B cell (primary cell): ENCODE results near the gene BANP. TPM values are rescaled to one million over a fixed set of nuclear protein-coding genes. Genes with fewer than 3 reads are reported as not detected.

Source experiments
- ATAC-seq: fragments of 200-7000 bp; cut with Tn5 transposase; one replicate; pipeline ENCODE4 v1.10.0; 2021; ENCODE audit warnings: low read depth, mild to moderate bottlenecking, moderate number of reproducible peaks, moderate library complexity
- CTCF ChIA-PET: fragments of 350-600 bp; sonication (Branson Sonifier 250); formaldehyde crosslinking; loops from one replicate; lab custom pipeline; 2021; ENCODE audit warnings: antibody characterized with exemption, inconsistent platforms; lab: Charles Lee
- POLR2A ChIA-PET: fragments of 350-600 bp; sonication (Branson Sonifier 250); formaldehyde crosslinking; loops from one replicate; lab custom pipeline; 2021; ENCODE audit warnings: antibody characterized with exemption; lab: Charles Lee
- DNase-seq: peaks from one replicate; pipeline ENCODE4 v3.0.0; 2013
- H2AFZ ChIP-seq: 2 replicates; pipeline ENCODE4 v1.6.1; 2012; ENCODE audit warnings: mild to moderate bottlenecking, low read depth, low read length; ENCODE audit not compliant: insufficient read depth, poor library complexity, severe bottlenecking
- H3K27ac ChIP-seq, 2 donors: 1 replicate in 1 of 2; 2 replicates in 1 of 2; pipeline ENCODE4 v1.5.1; 2012 to 2013; ENCODE audit warnings: low read length in 2 of 2, mild to moderate bottlenecking in 2 of 2, moderate library complexity in 1 of 2
- H3K27me3 ChIP-seq, 4 experiments: fragments of 200-600 bp in 1 of 4; sonication (generic) in 1 of 4; replicated peaks in 1 of 4; 1 replicate in 2 of 4; 2 replicates in 2 of 4; pipeline versions ENCODE4 v1.6.1 to v1.7.0; 2013 to 2016; ENCODE audit warnings: low read length in 3 of 4, mild to moderate bottlenecking in 2 of 4, mixed read lengths in 1 of 4, moderate library complexity in 1 of 4; ENCODE audit not compliant: insufficient read depth in 4 of 4, control insufficient read depth in 3 of 4; ENCODE audit errors: control extremely low read depth in 1 of 4
- H3K36me3 ChIP-seq, 2 experiments: replicated peaks in 1 of 2; 1 replicate in 1 of 2; 2 replicates in 1 of 2; pipeline versions ENCODE4 v1.6.1 to v1.7.1; 2013; ENCODE audit warnings: low read length in 1 of 2; ENCODE audit not compliant: insufficient read depth in 2 of 2, control insufficient read depth in 1 of 2; ENCODE audit errors: control extremely low read depth in 1 of 2, extremely low read depth in 1 of 2
- H3K4me1 ChIP-seq, 2 donors: fragments of 200-600 bp in 1 of 2; sonication (generic) in 1 of 2; 1 replicate in 1 of 2; 2 replicates in 1 of 2; pipeline versions ENCODE4 v1.5.1 to v1.6.1; 2013 to 2017; ENCODE audit warnings: low read length in 2 of 2; ENCODE audit not compliant: control insufficient read depth in 2 of 2, insufficient read depth in 2 of 2
- H3K4me2 ChIP-seq: replicated peaks from 2 replicates; pipeline ENCODE3; 2012; ENCODE audit warnings: mild to moderate bottlenecking, low read depth, low read length; ENCODE audit not compliant: poor library complexity, severe bottlenecking
- H3K4me3 ChIP-seq, 5 experiments: fragments of 200-600 bp in 1 of 5; sonication (generic) in 1 of 5; 1 replicate in 3 of 5; 2 replicates in 2 of 5; pipeline versions ENCODE4 v1.5.1 to v1.7.0; 2011 to 2016; ENCODE audit warnings: low read length in 4 of 5, mild to moderate bottlenecking in 4 of 5, low read depth in 2 of 5, control low read depth in 1 of 5, moderate library complexity in 1 of 5; ENCODE audit not compliant: insufficient read depth in 1 of 5; ENCODE audit errors: control extremely low read depth in 1 of 5, extremely low read depth in 1 of 5
- H3K79me2 ChIP-seq: fragments of 200-600 bp; sonication (generic); one replicate; pipeline ENCODE4 v1.6.0; 2016; ENCODE audit warnings: low read length; ENCODE audit not compliant: control insufficient read depth, insufficient read depth
- H3K9ac ChIP-seq: fragments of 200-600 bp; sonication (generic); 2 replicates; pipeline ENCODE4 v1.6.1; 2017; ENCODE audit warnings: mild to moderate bottlenecking, low read length, moderate library complexity
- H3K9me3 ChIP-seq, 3 donors: one replicate each; pipeline versions ENCODE4 v1.6.1 to v1.7.1; 2013; ENCODE audit warnings: low read length in 2 of 3; ENCODE audit not compliant: control insufficient read depth in 2 of 3, insufficient read depth in 1 of 3; ENCODE audit errors: control extremely low read depth in 1 of 3
- H4K20me1 ChIP-seq: 2 replicates; pipeline ENCODE4 v1.6.0; 2012; ENCODE audit warnings: mild to moderate bottlenecking, low read length; ENCODE audit not compliant: insufficient read depth, control insufficient read depth, poor library complexity, severe bottlenecking
- H3K27ac Mint-ChIP-seq: one replicate; pipeline ENCODE4 v1.8.0; 2021; ENCODE audit warnings: mixed read lengths
- H3K27me3 Mint-ChIP-seq: one replicate; pipeline ENCODE4 v1.8.0; 2021; ENCODE audit warnings: mixed read lengths
- H3K4me1 Mint-ChIP-seq: one replicate; pipeline ENCODE4 v1.8.0; 2021; ENCODE audit warnings: mixed read lengths
- H3K4me3 Mint-ChIP-seq: one replicate; pipeline ENCODE4 v1.8.0; 2021; ENCODE audit warnings: mixed read lengths
- H3K9me3 Mint-ChIP-seq: one replicate; pipeline ENCODE4 v1.8.0; 2022; ENCODE audit warnings: mixed read lengths; ENCODE audit not compliant: insufficient read depth
- CTCF ChIP-seq: fragments of 200-600 bp; IDR thresholded peaks from one replicate; pipeline ENCODE4 v1.8.0; 2022; ENCODE audit warnings: antibody characterized with exemption, mild to moderate bottlenecking
- EZH2 ChIP-seq: IDR thresholded peaks from 2 replicates; pipeline ENCODE4 v1.6.1; 2012; ENCODE audit warnings: borderline replicate concordance, low read depth, mild to moderate bottlenecking, moderate library complexity, low read length; ENCODE audit not compliant: insufficient read depth, poor library complexity, severe bottlenecking
- WGBS: methylation state at CpG from one replicate; pipeline ENCODE4 v1.1.5; 2013; ENCODE audit warnings: missing lambda C conversion rate; ENCODE audit not compliant: insufficient coverage; 5-methylcytosine and 5-hydroxymethylcytosine counted together
- intact Hi-C: fragments of 100-400 bp; cut with micrococcal nuclease; formaldehyde crosslinking; loops from one replicate; pipeline ENCODE4 v1.10.0; 2022
- polyA plus RNA-seq: library from polyadenylated mRNA; depleted of rRNA; stranded (reverse); fragments of >200 nt; gene quantifications from 2 replicates; pipeline ENCODE4 v1.2.3, GENCODE V29; 2012
- total RNA-seq, 2 donors: library from RNA; stranded (reverse); fragments of 120-200 nt in 1 of 2; gene quantifications; 1 replicate in 1 of 2; 2 replicates in 1 of 2; pipeline versions ENCODE4 v1.2.3 to v1.2.4, GENCODE V29; 2013 to 2022

The BANP gene
- total and polyA plus RNA-seq, 2 donors (not counting 1 experiment from before 2014, with no cell fraction given) = 44.4 to 181 TPM

GRCh38 chr16:87955302-87956097, 4.3 kb downstream of the BANP start:
- peaks cover 0 to 32% of the 10 kb centered on the region in 2 experiments for H3K36me3 ChIP-seq
- H3K9me3 ChIP-seq = no peaks in the 10 kb centered on the region
- WGBS = 85% methylated on average over 16 of the region's 18 CpGs
- no peaks in the 10 kb centered on the region for H3K9me3 Mint-ChIP-seq
- peaks cover 48% of the 10 kb centered on the region for H4K20me1 ChIP-seq
- intact Hi-C loops = loop anchor here (1.0 kb wide), 3 partner anchors 28 to 91 kb away; no protein-coding TSS in a partner anchor
- peak overlapping the region; percentile 79 to 87 for H3K27ac ChIP-seq
- no peaks in the 10 kb centered on the region for H3K27me3 ChIP-seq
- ChIA-PET POLR2A (interaction anchor here (0.8 to 1.4 kb wide), 5 partner anchors 10 to 392 kb away, joined by 3 to 4 read pairs (median 4); no protein-coding TSS in a partner anchor), CTCF (interaction anchor here (0.9 to 1.7 kb wide), 6 partner anchors 18 to 483 kb away, joined by 3 to 8 read pairs (median 4); no protein-coding TSS in a partner anchor)
- peak overlapping the region in 1 of 5 experiments; percentile 62 for H3K4me3 ChIP-seq
- peaks cover 80% of the 10 kb centered on the region for H3K79me2 ChIP-seq
- H3K27me3 Mint-ChIP-seq = no peaks in the 10 kb centered on the region
- ATAC-seq = no peak
- peak overlapping the region; percentile 95 for H3K27ac Mint-ChIP-seq
- peak overlapping the region; percentile 76 for H3K4me2 ChIP-seq
- no peak for TF ChIP-seq EZH2
- TF ChIP-seq CTCF = no peak
- DNase-seq = peak; percentile 32
- peak overlapping the region; percentile 91 for H3K4me3 Mint-ChIP-seq
- peaks cover 81% of the 10 kb centered on the region for H3K4me1 Mint-ChIP-seq
- H3K4me1 ChIP-seq = peaks cover 60 to 86% of the 10 kb centered on the region in 2 donors
- peak overlapping the region; percentile 59 for H3K9ac ChIP-seq
- peak overlapping the region; percentile 59 for H2AFZ ChIP-seq

GRCh38 chr16:87956098-87956364, 4.8 kb downstream of the BANP start:
- Mint-ChIP-seq H3K4me1 (peaks cover 80% of the 10 kb centered on the region), H3K9me3 (no peaks in the 10 kb centered on the region), H3K4me3 (peak overlapping the region; percentile 91), H3K27me3 (no peaks in the 10 kb centered on the region), H3K27ac (peak overlapping the region; percentile 95)
- peaks cover 54% of the 10 kb centered on the region for H4K20me1 ChIP-seq
- ATAC-seq (no peak), DNase-seq (no peak)
- TF ChIP-seq CTCF (no peak), EZH2 (no peak)
- POLR2A ChIA-PET = interaction anchor here (0.8 to 1.4 kb wide), 5 partner anchors 11 to 392 kb away, joined by 3 to 4 read pairs (median 4); no protein-coding TSS in a partner anchor
- H3K27ac ChIP-seq = peak overlapping the region; percentile 79 to 87
- H3K27me3 ChIP-seq = no peaks in the 10 kb centered on the region
- intact Hi-C loops = loop anchor here (1.0 kb wide), 3 partner anchors 27 to 90 kb away; no protein-coding TSS in a partner anchor
- H3K79me2 ChIP-seq = peaks cover 85% of the 10 kb centered on the region
- peak overlapping the region; percentile 59 for H2AFZ ChIP-seq
- H3K9ac ChIP-seq = peak overlapping the region; percentile 59
- WGBS = 17% methylated on average over 1 of the region's 3 CpGs
- H3K9me3 ChIP-seq = no peaks in the 10 kb centered on the region
- H3K4me1 ChIP-seq = peaks cover 60 to 84% of the 10 kb centered on the region in 2 donors
- H3K36me3 ChIP-seq = peaks cover 0 to 32% of the 10 kb centered on the region in 2 experiments
- H3K4me3 ChIP-seq = peak overlapping the region in 2 of 5 experiments; percentile 41 to 62
- H3K4me2 ChIP-seq = peak overlapping the region; percentile 76
- CTCF ChIA-PET = interaction anchor here (0.9 to 1.7 kb wide), 8 partner anchors 17 to 482 kb away, joined by 3 to 8 read pairs (median 4); no protein-coding TSS in a partner anchor
